Mucosa of stomach (tissue), 1 donor: ENCODE data around the gene RNU6-7.

Experiments
- H3K27me3 ChIP-seq: one replicate; pipeline ENCODE4 v1.7.0; 2013; ENCODE audit warnings: mild to moderate bottlenecking, low read length; ENCODE audit not compliant: control insufficient read depth, insufficient read depth
- H3K36me3 ChIP-seq: one replicate; pipeline ENCODE4 v1.7.0; 2013; ENCODE audit warnings: low read length; ENCODE audit not compliant: control insufficient read depth, insufficient read depth
- H3K4me1 ChIP-seq: one replicate; pipeline ENCODE4 v1.7.0; 2013; ENCODE audit warnings: mild to moderate bottlenecking, low read length; ENCODE audit not compliant: control insufficient read depth, insufficient read depth
- H3K4me3 ChIP-seq: one replicate; pipeline ENCODE4 v1.7.0; 2013; ENCODE audit warnings: low read length
- H3K9ac ChIP-seq: one replicate; pipeline ENCODE4 v1.7.0; 2013; ENCODE audit warnings: mild to moderate bottlenecking, low read length, moderate library complexity
- H3K9me3 ChIP-seq: one replicate; pipeline ENCODE4 v1.7.0; 2013; ENCODE audit warnings: mild to moderate bottlenecking, low read length, moderate library complexity; ENCODE audit not compliant: control insufficient read depth
- donor health status: Pancreatic carcinoma.

RNU6-7 gene

GRCh38 chr14:32244404-32244803 is 42.6 kb downstream of the RNU6-7 start:
- no peak overlapping the region for H3K4me3 ChIP-seq
- no peaks in the 10 kb centered on the region for H3K36me3 ChIP-seq
- H3K27me3 ChIP-seq: peaks cover 4% of the 10 kb centered on the region
- no peaks in the 10 kb centered on the region for H3K4me1 ChIP-seq
- no peak overlapping the region for H3K9ac ChIP-seq
- no peaks in the 10 kb centered on the region for H3K9me3 ChIP-seq

GRCh38 chr14:32246751-32247150 is 44.9 kb downstream of the RNU6-7 start:
- no peaks in the 10 kb centered on the region for H3K27me3 ChIP-seq
- H3K9ac ChIP-seq: no peak overlapping the region
- H3K4me3 ChIP-seq: no peak overlapping the region
- no peaks in the 10 kb centered on the region for H3K4me1 ChIP-seq
- no peaks in the 10 kb centered on the region for H3K9me3 ChIP-seq
- H3K36me3 ChIP-seq: no peaks in the 10 kb centered on the region

- H3K4me3 ChIP-seq: no peak overlapping the region
- no peaks in the 10 kb centered on the region for H3K9me3 ChIP-seq
- H3K4me1 ChIP-seq: no peaks in the 10 kb centered on the region
- no peaks in the 10 kb centered on the region for H3K27me3 ChIP-seq
- no peaks in the 10 kb centered on the region for H3K36me3 ChIP-seq
- no peak overlapping the region for H3K9ac ChIP-seq
Observed at GRCh38 chr14:32249371-32249770, 47.5 kb downstream of the RNU6-7 start.

- no peak overlapping the region for H3K9ac ChIP-seq
- no peak overlapping the region for H3K4me3 ChIP-seq
- H3K4me1 ChIP-seq: no peaks in the 10 kb centered on the region
- no peaks in the 10 kb centered on the region for H3K27me3 ChIP-seq
- no peaks in the 10 kb centered on the region for H3K36me3 ChIP-seq
- no peaks in the 10 kb centered on the region for H3K9me3 ChIP-seq
Observed at GRCh38 chr14:32249780-32250179, 47.9 kb downstream of the RNU6-7 start.

GRCh38 chr14:32250681-32251080 is 48.8 kb downstream of the RNU6-7 start:
- no peaks in the 10 kb centered on the region for H3K27me3 ChIP-seq

GRCh38 chr14:32251530-32251929 is 49.7 kb downstream of the RNU6-7 start:
- H3K9ac ChIP-seq: no peak overlapping the region
- no peak overlapping the region for H3K4me3 ChIP-seq

More at GRCh38 chr14:32250681-32251080, 48.8 kb downstream of the RNU6-7 start:
- Histone ChIP-seq H3K9me3 (no peaks in the 10 kb centered on the region), H3K36me3 (no peaks in the 10 kb centered on the region), H3K4me1 (no peaks in the 10 kb centered on the region), H3K4me3 (no peak overlapping the region), H3K9ac (no peak overlapping the region)

More at GRCh38 chr14:32251530-32251929, 49.7 kb downstream of the RNU6-7 start:
- Histone ChIP-seq H3K27me3 (no peaks in the 10 kb centered on the region), H3K36me3 (no peaks in the 10 kb centered on the region), H3K9me3 (no peaks in the 10 kb centered on the region), H3K4me1 (no peaks in the 10 kb centered on the region)
